Loucy (cell line): Measurements from ENCODE around the gene ATG4A.

Experiments
- EZH2phosphoT487 ChIP-seq: fragments of 200-600 bp; IDR thresholded peaks from 2 replicates; pipeline ENCODE4 v1.6.1; 2018; ENCODE audit warnings: antibody characterized with exemption, mild to moderate bottlenecking, moderate library complexity, borderline replicate concordance
- TF ChIP-seq, protein P1 (sequence below): fragments of 200-600 bp; sonication (generic); conservative IDR thresholded peaks from 2 replicates; pipeline ENCODE4 v1.5.1; 2014; ENCODE audit warnings: mild to moderate bottlenecking, antibody characterized with exemption, low read length

DNA sequence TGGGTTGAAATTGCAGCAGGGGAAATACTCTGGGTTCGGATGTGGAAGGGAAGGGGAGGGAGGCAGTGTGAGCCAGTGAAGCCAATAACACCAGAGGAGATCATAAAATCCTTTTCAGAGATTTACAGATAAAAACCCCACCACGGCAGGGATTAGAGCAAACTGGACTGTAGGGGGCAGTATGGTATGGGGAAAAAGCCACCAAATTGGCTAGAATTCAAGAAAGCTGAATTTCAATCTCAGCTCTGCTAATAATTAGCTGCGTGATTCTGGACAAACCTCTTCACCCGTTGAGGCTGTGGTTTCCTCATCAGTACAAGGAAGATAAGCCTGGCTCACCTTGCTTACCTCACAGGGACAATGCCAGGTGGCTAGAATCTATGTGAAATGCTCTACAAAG is 108.1 kb downstream of the ATG4A start:
- TF ChIP-seq, protein P1, sequence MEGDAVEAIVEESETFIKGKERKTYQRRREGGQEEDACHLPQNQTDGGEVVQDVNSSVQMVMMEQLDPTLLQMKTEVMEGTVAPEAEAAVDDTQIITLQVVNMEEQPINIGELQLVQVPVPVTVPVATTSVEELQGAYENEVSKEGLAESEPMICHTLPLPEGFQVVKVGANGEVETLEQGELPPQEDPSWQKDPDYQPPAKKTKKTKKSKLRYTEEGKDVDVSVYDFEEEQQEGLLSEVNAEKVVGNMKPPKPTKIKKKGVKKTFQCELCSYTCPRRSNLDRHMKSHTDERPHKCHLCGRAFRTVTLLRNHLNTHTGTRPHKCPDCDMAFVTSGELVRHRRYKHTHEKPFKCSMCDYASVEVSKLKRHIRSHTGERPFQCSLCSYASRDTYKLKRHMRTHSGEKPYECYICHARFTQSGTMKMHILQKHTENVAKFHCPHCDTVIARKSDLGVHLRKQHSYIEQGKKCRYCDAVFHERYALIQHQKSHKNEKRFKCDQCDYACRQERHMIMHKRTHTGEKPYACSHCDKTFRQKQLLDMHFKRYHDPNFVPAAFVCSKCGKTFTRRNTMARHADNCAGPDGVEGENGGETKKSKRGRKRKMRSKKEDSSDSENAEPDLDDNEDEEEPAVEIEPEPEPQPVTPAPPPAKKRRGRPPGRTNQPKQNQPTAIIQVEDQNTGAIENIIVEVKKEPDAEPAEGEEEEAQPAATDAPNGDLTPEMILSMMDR = peak; percentile 69
- no peak for TF ChIP-seq EZH2phosphoT487
